OCI-M2 (cell line): Measurements from ENCODE around the gene ICE1.
"Not testable (repeated sequence)": the region's sequence is repeated elsewhere in the genome, so short reads cannot be mapped to it uniquely, and the experiment has no call there.

Source experiments
- DNase-seq: peaks from one replicate; lab custom pipeline; 2025; ENCODE audit not compliant: unreplicated experiment; lab: John Stamatoyannopoulos, UW

ICE1 gene

GRCh38 chr5:5421961-5422818, at the start of gene ICE1:
Gene ICE1 (plus strand): TSS chr5:5422677. CDS start chr5:5422916, 239 bp downstream.
- peak; percentile 92 for DNase-seq

GRCh38 chr5:5372930-5373329, 49.5 kb upstream of the ICE1 start:
- no peak for DNase-seq

- DNase-seq, result no peak
These were observed 49.0 kb upstream of the ICE1 start for GRCh38 chr5:5373351-5373989.

- no peak for DNase-seq
These were observed 48.3 kb upstream of the ICE1 start for GRCh38 chr5:5374009-5374715.

GRCh38 chr5:5377780-5378179, 44.7 kb upstream of the ICE1 start:
- no peak for DNase-seq

- DNase-seq, result no peak
These were observed 43.9 kb upstream of the ICE1 start for GRCh38 chr5:5378531-5378930.

- DNase-seq, result no peak
These were observed 42.2 kb upstream of the ICE1 start for GRCh38 chr5:5380298-5380697.

GRCh38 chr5:5381310-5381913, 41.1 kb upstream of the ICE1 start:
- DNase-seq, result no peak

- no peak for DNase-seq
These were observed 39.0 kb upstream of the ICE1 start for GRCh38 chr5:5383461-5383860.

GRCh38 chr5:5384660-5385330, 37.7 kb upstream of the ICE1 start:
- DNase-seq, result no peak

GRCh38 chr5:5385331-5385662, 37.2 kb upstream of the ICE1 start:
- DNase-seq, result no peak

- DNase-seq, result no peak
These were observed 36.1 kb upstream of the ICE1 start for GRCh38 chr5:5386329-5386728.

- DNase-seq, result no peak
These were observed 35.3 kb upstream of the ICE1 start for GRCh38 chr5:5387192-5387591.

- no peak for DNase-seq
These were observed 34.7 kb upstream of the ICE1 start for GRCh38 chr5:5387777-5388176.

- DNase-seq, result not testable (repeated sequence)
These were observed 32.2 kb upstream of the ICE1 start for GRCh38 chr5:5390121-5390869.

- not testable (repeated sequence) for DNase-seq
These were observed 30.0 kb upstream of the ICE1 start for GRCh38 chr5:5392504-5392903.

- not testable (repeated sequence) for DNase-seq
These were observed 28.0 kb upstream of the ICE1 start for GRCh38 chr5:5394384-5394986.

GRCh38 chr5:5395093-5395492, 27.4 kb upstream of the ICE1 start:
- not testable (repeated sequence) for DNase-seq

GRCh38 chr5:5398071-5398470, 24.4 kb upstream of the ICE1 start:
- DNase-seq, result no peak

- DNase-seq, result no peak
These were observed 21.4 kb upstream of the ICE1 start for GRCh38 chr5:5401095-5401494.
